Hematopoietic multipotent progenitor cell treated with erythropoietin and hydrocortisone succinate and interleukin-3 and kit ligand, for 15 days (in vitro differentiated cells): ENCODE measurements around the gene PUM2.
"Not testable (repeated sequence)": the region's sequence is repeated elsewhere in the genome, so short reads cannot be mapped to it uniquely, and the experiment has no call there.

Experiments
- DNase-seq: peaks from one replicate; pipeline ENCODE4 v3.0.0-alpha.2; 2015; ENCODE audit warnings: low spot score

PUM2 gene

GRCh38 chr2:20368706-20369105, 18.1 kb upstream of the PUM2 start:
- no peak for DNase-seq

DNA sequence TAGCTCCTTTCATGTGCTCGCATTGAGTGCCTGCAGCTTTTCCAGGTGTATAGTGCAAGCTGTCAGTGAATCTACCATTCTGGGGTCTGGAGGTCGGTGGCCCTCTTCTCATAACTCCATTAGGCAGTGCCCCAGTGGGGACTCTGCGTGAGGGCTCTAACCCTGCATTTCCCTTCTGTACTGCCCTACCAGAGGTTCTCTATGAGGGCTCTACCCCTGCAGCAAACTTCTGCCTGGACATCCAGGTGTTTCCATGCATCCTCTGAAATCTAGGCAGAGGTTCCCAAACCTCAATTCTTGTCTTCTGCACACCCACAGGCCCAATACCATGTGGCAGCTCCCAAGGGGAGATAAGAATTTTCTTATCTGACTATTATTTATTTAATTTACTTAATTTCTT, 17.3 kb upstream of the PUM2 start:
- DNase-seq, result not testable (repeated sequence)

DNA sequence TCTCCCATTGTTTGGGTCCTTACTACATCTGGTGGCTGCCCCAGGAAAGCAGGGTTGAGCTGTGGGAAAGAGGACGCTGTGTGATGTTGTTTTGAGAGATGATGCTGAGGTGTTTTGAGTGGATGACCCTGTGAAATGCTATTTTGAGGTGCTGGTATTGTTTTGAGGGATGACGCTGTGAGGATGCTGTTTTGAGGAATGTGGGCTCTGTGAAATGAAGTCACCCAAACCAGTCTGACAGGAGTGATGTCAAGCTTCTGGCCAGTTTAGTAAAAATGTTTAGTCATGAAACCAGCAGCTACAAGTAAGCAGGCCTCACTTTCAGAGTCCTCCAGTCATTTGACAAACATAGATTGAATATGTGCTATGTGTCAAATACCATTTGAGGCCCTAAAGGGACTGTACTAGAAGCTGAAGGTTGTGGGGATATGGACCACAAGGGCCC, 16.1 kb upstream of the PUM2 start:
- no peak for DNase-seq

GRCh38 chr2:20365249-20365817, 14.7 kb upstream of the PUM2 start:
- DNase-seq, result no peak

DNA sequence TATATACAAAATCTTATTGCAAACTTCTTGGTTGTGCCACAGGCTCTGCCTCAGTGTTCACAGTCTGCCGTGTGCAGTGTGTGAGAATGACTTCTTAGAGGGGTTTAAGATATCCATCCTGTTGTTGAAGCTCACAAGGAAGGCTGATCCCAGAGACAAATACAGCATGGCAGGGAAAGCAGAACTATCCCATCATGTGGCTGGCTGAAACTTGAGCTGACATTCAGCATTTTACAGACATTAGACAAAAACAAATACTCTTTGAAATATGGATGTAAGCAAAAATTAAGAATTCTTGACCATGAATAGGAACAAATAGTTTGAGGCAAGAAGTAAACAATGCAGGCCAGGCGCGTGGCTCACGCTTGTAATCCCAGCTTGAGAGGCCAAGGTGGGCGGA, 12.9 kb upstream of the PUM2 start:
- DNase-seq, result no peak

DNA sequence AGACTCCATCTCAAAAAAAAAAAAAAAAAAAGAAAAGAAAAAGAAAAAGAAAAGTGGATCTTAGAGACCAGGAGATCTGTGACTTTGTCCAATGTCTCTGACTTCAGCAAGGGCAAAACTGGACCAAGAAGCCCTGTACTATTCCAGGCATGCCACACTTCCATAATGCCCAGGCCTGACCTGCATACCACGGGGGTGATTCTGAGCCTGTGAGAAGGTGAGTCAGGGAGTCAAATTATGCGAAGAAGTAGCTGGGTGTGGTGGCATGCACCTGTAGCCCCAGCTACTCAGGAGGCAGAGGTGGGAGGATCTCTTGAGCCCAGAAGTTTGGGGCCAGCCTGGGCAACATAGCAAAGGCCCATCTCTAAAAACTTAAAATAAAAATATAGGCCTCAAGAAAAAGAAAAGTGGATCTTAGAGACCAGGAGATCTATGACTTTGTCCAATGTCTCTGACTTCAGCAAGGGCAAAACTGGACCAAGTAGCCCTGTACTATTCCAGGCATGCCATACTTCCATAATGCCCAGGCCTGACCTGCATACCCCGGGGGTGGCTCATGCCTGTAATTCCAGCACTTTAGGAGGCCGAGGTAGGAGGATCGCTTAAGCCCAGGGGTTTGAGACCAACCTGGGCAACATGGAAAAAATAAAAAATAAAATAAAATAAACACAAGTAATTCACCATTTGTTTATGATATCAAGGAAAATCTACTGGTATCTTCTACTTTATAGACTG, 12.2 kb upstream of the PUM2 start:
- DNase-seq, result no peak

DNA sequence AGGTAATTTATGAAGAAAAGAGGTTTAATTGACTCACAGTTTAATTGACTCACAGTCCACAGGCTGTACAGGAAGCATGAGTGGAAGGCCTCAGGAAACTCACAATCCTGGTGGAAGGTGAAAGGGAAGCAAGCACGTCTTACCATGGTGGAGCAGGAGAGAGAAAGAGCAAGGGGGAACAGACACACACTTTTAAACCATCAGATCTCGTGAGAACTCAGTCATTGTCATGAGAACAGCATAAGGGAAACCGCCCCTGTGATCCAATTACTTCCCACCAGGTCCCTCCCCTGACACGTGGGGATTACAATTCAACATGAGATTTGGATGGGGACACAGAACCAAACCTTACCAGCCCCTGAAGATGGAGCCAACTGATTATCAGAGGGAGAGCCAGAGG, 11.2 kb upstream of the PUM2 start:
- no peak for DNase-seq

DNA sequence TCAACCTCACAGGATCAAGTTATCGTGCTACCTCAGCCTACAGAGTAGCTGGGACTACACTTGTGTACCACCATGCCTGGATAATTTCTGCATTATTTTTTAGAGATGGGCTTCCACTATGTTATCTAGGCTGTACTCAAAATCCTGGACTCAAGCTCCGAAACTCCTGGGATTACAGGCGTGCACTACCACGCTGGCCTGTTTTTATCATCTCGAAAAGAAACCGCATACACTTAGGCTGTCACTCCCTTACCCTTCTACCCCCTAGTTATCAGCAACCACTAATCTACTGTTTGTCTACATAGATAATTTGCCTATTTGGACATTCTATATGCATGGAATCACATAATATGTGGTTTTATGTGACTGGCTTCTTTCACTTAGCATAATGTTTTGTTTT, 8.5 kb upstream of the PUM2 start:
- DNase-seq, result no peak

DNA sequence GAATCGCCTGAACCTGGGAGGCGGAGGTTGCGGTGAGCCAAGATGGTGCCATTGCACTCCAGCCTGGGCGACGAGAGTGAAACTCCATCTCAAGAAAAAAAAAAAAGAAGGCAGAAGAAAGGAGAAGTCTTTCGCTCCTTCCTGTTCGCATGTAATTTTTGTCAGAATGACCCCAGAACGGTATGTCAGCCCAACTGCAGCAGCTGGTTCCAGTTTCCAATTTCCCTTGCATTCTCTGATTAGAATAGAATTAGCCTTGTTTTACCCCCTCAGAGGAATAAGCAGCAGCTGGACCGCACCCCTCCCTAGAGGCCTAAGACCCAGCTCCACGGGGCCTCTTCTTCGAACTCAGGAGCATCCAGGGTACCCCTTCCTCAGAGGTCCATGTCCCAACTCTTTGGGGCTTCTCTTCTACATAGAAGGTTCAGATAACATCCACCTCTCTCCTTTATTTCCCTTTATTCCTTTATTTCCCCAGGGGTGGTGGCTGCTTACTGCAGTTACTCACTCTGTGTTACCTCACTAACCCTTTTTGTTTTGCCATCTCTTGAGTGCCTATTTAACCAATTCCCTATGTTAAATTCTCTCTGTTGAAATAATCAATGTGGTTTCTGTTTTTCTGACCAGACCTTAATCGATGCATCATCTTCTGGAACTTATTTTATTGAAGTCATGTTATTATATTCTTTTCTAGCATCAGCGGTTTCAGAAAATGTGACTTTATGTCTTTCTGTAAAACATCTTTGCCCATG, 7.2 kb upstream of the PUM2 start:
- no peak for DNase-seq

GRCh38 chr2:20356042-20356441, 5.4 kb upstream of the PUM2 start:
- DNase-seq, result no peak

- DNase-seq, result no peak
Observed at GRCh38 chr2:20355131-20355530, 4.5 kb upstream of the PUM2 start.

GRCh38 chr2:20353241-20353992, 2.8 kb upstream of the PUM2 start:
- DNase-seq, result peak; percentile 56

GRCh38 chr2:20352581-20353216, 2.1 kb upstream of the PUM2 start:
- DNase-seq, result no peak

DNA sequence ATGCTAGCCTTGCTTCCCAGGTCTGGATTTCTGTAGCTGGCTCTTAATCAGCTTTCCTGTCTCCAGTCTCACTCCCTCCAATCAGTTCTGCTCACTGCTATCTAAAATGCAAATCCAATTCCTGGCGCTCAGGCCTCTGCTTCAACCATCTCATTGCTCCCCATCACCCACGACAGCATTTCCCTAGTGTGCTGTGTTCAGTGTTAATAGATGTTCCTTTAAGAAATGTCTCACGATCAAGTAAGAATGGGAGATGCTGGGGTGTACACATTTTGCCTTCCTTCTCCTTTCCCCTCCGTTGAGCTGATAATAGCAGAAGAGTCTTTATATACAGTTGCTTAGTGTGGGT, 1.6 kb upstream of the PUM2 start:
- DNase-seq, result no peak

- DNase-seq, result no peak
Observed at GRCh38 chr2:20351555-20352229, 1.0 kb upstream of the PUM2 start.

DNA sequence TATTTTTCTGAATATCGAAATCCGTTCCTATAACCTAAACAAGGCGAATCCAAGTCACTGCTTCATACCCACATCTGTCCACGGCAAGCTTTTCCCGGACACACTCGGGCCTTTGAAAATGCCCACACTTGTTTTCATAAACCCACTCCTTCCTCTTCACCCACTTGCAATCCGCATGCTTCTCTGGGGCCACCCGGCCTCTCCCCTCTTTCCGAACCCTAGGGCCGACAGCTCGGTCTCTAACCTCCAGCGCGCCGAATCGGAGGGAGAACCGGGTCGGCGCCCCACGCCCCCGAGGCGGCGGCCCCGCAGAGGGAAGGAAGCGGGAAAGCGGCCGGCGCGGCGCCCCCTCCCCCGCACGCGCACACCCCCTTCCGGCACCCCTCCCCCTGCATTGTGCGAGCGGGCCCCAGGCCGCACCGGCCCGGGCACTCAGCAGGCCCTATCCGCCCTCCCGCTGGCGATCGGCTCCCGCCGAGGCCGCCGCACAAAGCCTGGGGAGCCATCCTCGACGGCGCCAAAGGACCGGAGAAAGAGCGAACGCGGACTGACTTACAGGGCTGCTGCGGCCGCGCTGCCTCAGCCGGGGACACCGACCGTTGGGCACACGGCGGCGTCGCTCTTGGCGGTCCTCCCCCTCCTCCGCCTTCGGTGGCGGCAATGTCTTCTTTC, 467 bp downstream of the PUM2 start:
- peak; percentile 32 for DNase-seq

GRCh38 chr2:20349513-20349921, 1.1 kb downstream of the PUM2 start:
- DNase-seq, result no peak

DNA sequence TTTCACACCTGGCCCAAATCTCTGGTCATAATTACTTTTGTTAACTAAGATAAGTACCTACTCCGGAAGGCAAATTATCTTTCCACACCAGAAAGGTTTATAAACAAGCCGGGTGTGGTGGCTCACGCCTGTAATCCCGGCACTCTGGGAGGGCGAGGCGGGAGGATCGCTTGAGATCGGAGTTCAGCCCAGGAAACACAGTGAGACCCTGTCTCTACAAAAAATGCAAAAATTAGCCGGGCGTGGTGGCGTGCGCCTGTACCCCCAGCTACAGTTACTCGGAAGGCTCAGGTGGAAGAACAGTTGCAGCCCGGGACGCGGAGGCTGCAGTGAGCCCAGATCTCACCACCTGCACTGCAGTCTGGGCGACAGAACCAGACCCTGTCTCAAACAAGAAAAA, 2.1 kb downstream of the PUM2 start:
- DNase-seq, result no peak

- no peak for DNase-seq
Observed at GRCh38 chr2:20346565-20347381, 3.9 kb downstream of the PUM2 start.

GRCh38 chr2:20343128-20343527, 7.5 kb downstream of the PUM2 start:
- no peak for DNase-seq
